Type B pancreatic cell (in vitro differentiated cells): ENCODE results near the gene TMCC1. TPM values are rescaled to one million over a fixed set of nuclear protein-coding genes. Genes with fewer than 3 reads are reported as not detected.
"Not testable (repeated sequence)": the region's sequence is repeated elsewhere in the genome, so short reads cannot be mapped to it uniquely, and the experiment has no call there.

Experiments
- DNase-seq: peaks from one replicate; pipeline ENCODE4 v3.0.0; 2021; ENCODE audit warnings: mixed read lengths; ENCODE audit not compliant: unreplicated experiment; ENCODE audit errors: extremely low spot score
- H3K27ac Mint-ChIP-seq: 2 replicates; pipeline ENCODE4 v1.8.0; 2021; ENCODE audit warnings: mild to moderate bottlenecking, mixed read lengths
- H3K27me3 Mint-ChIP-seq: 2 replicates; pipeline ENCODE4 v1.8.0; 2021; ENCODE audit warnings: mixed read lengths
- H3K36me3 Mint-ChIP-seq: 2 replicates; pipeline ENCODE4 v1.8.0; 2021; ENCODE audit warnings: mixed read lengths
- H3K4me1 Mint-ChIP-seq: one replicate; pipeline ENCODE4 v1.8.0; 2021; ENCODE audit warnings: mixed read lengths; ENCODE audit not compliant: unreplicated experiment
- H3K4me3 Mint-ChIP-seq: 2 replicates; pipeline ENCODE4 v1.8.0; 2021; ENCODE audit warnings: mild to moderate bottlenecking, mixed read lengths
- H3K9me3 Mint-ChIP-seq: 2 replicates; pipeline ENCODE4 v1.8.0; 2021; ENCODE audit warnings: mixed read lengths
- total RNA-seq: library from RNA; stranded (reverse); gene quantifications from 2 replicates; pipeline ENCODE4 v1.2.1, GENCODE V29; 2021; ENCODE audit warnings: low replicate concordance
- TF ChIP-seq, protein P1 (sequence below): fragments of 200-600 bp; sonication (generic); conservative IDR thresholded peaks from 2 replicates; pipeline ENCODE4 v1.5.0; 2021; ENCODE audit warnings: antibody characterized with exemption, mild to moderate bottlenecking

TMCC1 gene
- total RNA-seq, 1 donor from 2014 or later, result 46.9 TPM

DNA sequence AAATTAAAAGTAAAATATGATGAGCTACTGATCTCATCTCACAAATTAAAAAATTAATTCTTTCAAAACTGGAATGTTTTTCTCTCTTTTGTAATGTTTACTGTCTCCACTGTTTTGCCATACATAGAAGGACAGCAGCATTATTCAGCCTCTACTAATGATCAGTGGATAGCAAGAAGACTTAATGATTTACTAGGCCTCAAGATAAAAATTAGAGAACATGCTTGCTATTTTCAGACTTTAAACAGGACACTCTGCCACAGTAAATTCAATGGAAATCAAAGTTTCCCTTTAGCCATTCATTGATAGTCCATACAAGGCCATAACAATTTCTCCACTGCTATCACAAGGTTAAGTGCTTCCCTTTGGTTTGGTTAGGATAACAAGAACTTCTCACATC is 129.4 kb downstream of the TMCC1 start:
- H3K4me3 Mint-ChIP-seq, result no peak overlapping the region
- TF ChIP-seq, protein P1, sequence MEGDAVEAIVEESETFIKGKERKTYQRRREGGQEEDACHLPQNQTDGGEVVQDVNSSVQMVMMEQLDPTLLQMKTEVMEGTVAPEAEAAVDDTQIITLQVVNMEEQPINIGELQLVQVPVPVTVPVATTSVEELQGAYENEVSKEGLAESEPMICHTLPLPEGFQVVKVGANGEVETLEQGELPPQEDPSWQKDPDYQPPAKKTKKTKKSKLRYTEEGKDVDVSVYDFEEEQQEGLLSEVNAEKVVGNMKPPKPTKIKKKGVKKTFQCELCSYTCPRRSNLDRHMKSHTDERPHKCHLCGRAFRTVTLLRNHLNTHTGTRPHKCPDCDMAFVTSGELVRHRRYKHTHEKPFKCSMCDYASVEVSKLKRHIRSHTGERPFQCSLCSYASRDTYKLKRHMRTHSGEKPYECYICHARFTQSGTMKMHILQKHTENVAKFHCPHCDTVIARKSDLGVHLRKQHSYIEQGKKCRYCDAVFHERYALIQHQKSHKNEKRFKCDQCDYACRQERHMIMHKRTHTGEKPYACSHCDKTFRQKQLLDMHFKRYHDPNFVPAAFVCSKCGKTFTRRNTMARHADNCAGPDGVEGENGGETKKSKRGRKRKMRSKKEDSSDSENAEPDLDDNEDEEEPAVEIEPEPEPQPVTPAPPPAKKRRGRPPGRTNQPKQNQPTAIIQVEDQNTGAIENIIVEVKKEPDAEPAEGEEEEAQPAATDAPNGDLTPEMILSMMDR, result no peak
- DNase-seq, result no peak
- H3K9me3 Mint-ChIP-seq, result no peaks in the 10 kb centered on the region
- no peaks in the 10 kb centered on the region for H3K27me3 Mint-ChIP-seq
- peaks cover 12% of the 10 kb centered on the region for H3K4me1 Mint-ChIP-seq
- peaks cover 4% of the 10 kb centered on the region for H3K36me3 Mint-ChIP-seq
- no peak overlapping the region for H3K27ac Mint-ChIP-seq

DNA sequence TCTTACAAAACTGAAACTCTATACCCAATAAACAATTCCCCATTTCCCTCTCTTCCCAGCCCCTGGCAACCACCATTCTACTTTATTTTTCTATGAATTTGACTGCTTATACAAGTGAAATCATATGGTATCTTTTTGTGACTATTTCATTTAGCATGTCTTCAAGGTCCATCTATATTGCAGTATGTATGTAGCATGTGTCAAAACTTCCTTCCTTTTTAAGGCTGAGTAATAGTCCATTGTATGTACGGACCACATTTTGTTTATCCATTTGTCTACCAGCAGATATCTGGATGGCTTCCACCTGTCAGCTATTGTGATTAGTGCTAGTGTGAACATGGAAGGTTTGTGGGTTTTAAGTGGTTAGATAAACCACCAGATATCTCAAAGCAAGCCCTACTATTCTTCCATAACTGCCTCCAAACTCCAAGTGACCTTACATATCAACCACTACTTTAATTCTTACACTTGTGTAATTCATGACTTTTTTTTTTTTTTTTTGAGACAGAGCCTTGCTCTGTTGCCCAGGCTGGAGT is 134.7 kb downstream of the TMCC1 start:
- Mint-ChIP-seq H3K27ac (no peak overlapping the region), H3K36me3 (peaks cover 26% of the 10 kb centered on the region), H3K9me3 (no peaks in the 10 kb centered on the region), H3K4me3 (no peak overlapping the region), H3K4me1 (peaks cover 5% of the 10 kb centered on the region), H3K27me3 (no peaks in the 10 kb centered on the region)
- TF ChIP-seq, protein P1, result no peak
- DNase-seq, result no peak

DNA sequence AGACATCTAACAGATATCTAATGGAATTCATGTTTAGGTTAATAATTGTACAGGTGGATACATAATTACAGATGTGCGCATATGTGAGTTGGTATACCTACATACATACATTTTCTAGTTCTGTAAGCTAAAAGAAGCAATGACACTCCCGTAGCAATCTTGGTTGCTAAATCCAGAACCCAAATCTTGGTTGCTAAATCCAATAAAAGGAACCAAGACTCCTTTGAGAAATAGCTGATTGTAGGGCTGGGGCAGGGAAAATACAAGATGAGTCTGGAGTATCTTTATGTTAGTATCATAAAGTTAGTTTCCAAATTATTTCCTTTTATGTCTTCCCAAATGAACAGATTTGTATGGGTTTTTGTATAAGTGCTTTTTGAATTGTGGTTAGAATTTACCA is 135.2 kb downstream of the TMCC1 start:
- Mint-ChIP-seq H3K4me1 (peaks cover 5% of the 10 kb centered on the region), H3K27ac (no peak overlapping the region), H3K36me3 (peaks cover 28% of the 10 kb centered on the region), H3K9me3 (peaks cover under 1% of the 10 kb centered on the region), H3K4me3 (no peak overlapping the region), H3K27me3 (no peaks in the 10 kb centered on the region)
- no peak for DNase-seq
- TF ChIP-seq, protein P1, result no peak

DNA sequence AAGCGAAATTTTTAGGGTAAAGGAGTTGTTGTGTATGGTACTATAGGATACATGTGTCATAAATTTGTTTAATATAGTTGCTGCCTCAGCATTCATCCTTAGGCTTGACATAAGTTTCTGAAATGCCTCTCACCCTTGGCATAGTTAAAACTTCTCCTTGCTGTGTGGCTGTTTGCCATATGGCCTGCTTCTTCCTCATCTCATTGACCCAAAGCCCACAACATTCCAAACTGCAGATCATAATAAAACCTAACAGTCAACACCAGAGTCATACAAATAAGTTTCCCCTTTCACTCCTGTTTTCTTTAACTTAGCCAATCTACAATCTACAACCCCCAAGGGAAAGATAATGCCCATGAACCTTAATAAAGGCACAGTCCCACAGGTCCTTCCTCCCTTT is 136.6 kb downstream of the TMCC1 start:
- peaks cover 9% of the 10 kb centered on the region for H3K9me3 Mint-ChIP-seq
- TF ChIP-seq, protein P1, result no peak
- H3K27ac Mint-ChIP-seq, result no peak overlapping the region
- H3K27me3 Mint-ChIP-seq, result no peaks in the 10 kb centered on the region
- DNase-seq, result no peak
- H3K4me3 Mint-ChIP-seq, result no peak overlapping the region
- peaks cover 5% of the 10 kb centered on the region for H3K4me1 Mint-ChIP-seq
- peaks cover 37% of the 10 kb centered on the region for H3K36me3 Mint-ChIP-seq

DNA sequence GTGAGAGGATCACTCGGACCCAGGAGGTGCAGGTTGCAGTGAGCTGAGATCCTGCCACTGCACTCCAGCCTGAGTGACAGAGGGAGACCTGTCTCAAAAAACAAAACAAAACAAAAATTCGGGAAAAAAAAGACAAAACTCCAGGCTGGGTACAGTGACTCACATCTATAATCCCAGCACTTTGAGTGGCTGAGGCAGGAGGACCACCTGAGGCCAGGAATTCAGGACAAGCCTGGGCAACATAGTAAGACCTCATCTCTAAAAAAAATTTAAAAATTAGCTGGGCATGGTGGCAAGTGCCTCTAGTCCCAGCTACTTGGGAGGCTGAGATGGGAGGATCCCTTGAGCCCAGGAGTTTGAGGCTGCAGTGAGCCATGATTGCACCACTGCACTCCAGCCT is 142.4 kb downstream of the TMCC1 start:
- not testable (repeated sequence) for H3K9me3 Mint-ChIP-seq, DNase-seq, H3K4me3 Mint-ChIP-seq, H3K4me1 Mint-ChIP-seq, H3K27ac Mint-ChIP-seq, H3K27me3 Mint-ChIP-seq
- H3K36me3 Mint-ChIP-seq, result peaks cover 20% of the 10 kb centered on the region

DNA sequence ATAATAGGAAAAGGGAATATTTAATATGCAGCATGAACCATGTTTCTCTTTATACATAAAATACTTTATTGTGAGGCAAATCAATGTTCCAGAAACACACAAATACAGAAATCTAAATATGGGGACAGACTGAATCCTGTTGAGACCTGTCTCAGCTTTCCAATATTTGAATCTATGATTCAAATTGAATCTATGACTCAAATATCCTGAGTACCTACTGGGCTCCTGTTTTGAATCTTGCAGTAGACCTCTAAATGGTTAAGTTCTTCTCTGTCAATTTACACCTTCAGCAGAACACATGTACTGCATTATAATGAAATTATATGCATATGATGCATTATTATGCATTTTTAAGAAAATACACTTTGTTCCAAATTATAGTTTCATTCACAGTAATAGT is 143.8 kb downstream of the TMCC1 start:
- Mint-ChIP-seq H3K27me3 (no peaks in the 10 kb centered on the region), H3K4me1 (peaks cover 16% of the 10 kb centered on the region), H3K36me3 (peaks cover 13% of the 10 kb centered on the region), H3K27ac (no peak overlapping the region), H3K4me3 (no peak overlapping the region), H3K9me3 (peaks cover 9% of the 10 kb centered on the region)
- DNase-seq, result no peak
- TF ChIP-seq, protein P1, result no peak
